H1 (cell line): ENCODE data around the gene GPR18. TPM values are rescaled to one million over a fixed set of nuclear protein-coding genes. Genes with fewer than 3 reads are reported as not detected.
A peak's percentile ranks its signal among the peaks of the same experiment; 100 is the strongest.

Experiments
- CTCF ChIA-PET: fragments of 300-600 bp; sonication (Branson Sonifier 250); formaldehyde crosslinking; loops from one replicate; lab custom pipeline; 2021; ENCODE audit not compliant: partially characterized antibody; lab: Charles Lee
- POLR2A ChIA-PET: fragments of 300-600 bp; sonication (Branson Sonifier 250); formaldehyde crosslinking; loops from one replicate; lab custom pipeline; 2021; ENCODE audit warnings: inconsistent platforms; ENCODE audit not compliant: partially characterized antibody; lab: Charles Lee
- DNase-seq, 2 experiments: peaks; one replicate each; pipeline versions ENCODE4 v3.0.0 to v3.0.0-alpha.2; 2010 to 2022; ENCODE audit warnings: low spot score in 2 of 2, low read depth in 1 of 2, mixed read lengths in 1 of 2
- FAIRE-seq: peaks from 2 replicates; lab custom pipeline; 2011; peaks lifted over from hg19 to GRCh38; lab: Jason Lieb, UNC
- H2AFZ ChIP-seq: 2 replicates; pipeline ENCODE4 v1.8.1; 2012; ENCODE audit warnings: low read length, inconsistent platforms
- H2AK5ac ChIP-seq: 2 replicates; pipeline ENCODE4 v1.6.1; 2013; ENCODE audit warnings: low read depth, low read length
- H2BK120ac ChIP-seq: replicated peaks from 2 replicates; pipeline ENCODE3; 2013; ENCODE audit warnings: low read depth, low read length, inconsistent platforms
- H2BK12ac ChIP-seq: 2 replicates; pipeline ENCODE4 v1.6.1; 2013; ENCODE audit warnings: low read depth, low read length
- H2BK15ac ChIP-seq: 2 replicates; pipeline ENCODE4 v1.6.1; 2013; ENCODE audit warnings: low read length
- H2BK20ac ChIP-seq: 2 replicates; pipeline ENCODE4 v1.6.1; 2013; ENCODE audit warnings: low read length
- H2BK5ac ChIP-seq: 2 replicates; pipeline ENCODE4 v1.6.1; 2013; ENCODE audit warnings: low read depth, low read length
- H3K14ac ChIP-seq: 2 replicates; pipeline ENCODE4 v1.6.1; 2013; ENCODE audit warnings: inconsistent platforms; ENCODE audit not compliant: insufficient read length
- H3K18ac ChIP-seq: 2 replicates; pipeline ENCODE4 v1.6.1; 2013; ENCODE audit warnings: low read length; ENCODE audit errors: extremely low read depth
- H3K23ac ChIP-seq: 2 replicates; pipeline ENCODE4 v1.6.1; 2013; ENCODE audit warnings: inconsistent platforms; ENCODE audit not compliant: insufficient read length
- H3K23me2 ChIP-seq: 2 replicates; pipeline ENCODE4 v1.6.1; 2013; ENCODE audit warnings: low read depth, low read length
- H3K27ac ChIP-seq: 2 replicates; pipeline ENCODE4 v1.6.1; 2011; ENCODE audit warnings: low read depth, low read length, inconsistent platforms
- H3K27me3 ChIP-seq, 4 experiments: replicated peaks in 1 of 4; 1 replicate in 1 of 4; 2 replicates in 3 of 4; pipeline versions ENCODE4 v1.6.1 to v1.8.1; 2011 to 2013; ENCODE audit warnings: low read length in 3 of 4, mild to moderate bottlenecking in 3 of 4, inconsistent platforms in 2 of 4, mixed read lengths in 2 of 4, moderate library complexity in 1 of 4; ENCODE audit not compliant: control insufficient read depth in 3 of 4, insufficient read depth in 3 of 4; ENCODE audit errors: extremely low read depth in 1 of 4
- H3K36me3 ChIP-seq, 4 experiments: 2 replicates each; pipeline versions ENCODE4 v1.6.1 to v1.8.1; 2011 to 2013; ENCODE audit warnings: mild to moderate bottlenecking in 4 of 4, low read length in 3 of 4, moderate library complexity in 2 of 4, control low read depth in 1 of 4, inconsistent platforms in 1 of 4; ENCODE audit not compliant: insufficient read depth in 4 of 4, control insufficient read depth in 2 of 4
- H3K4ac ChIP-seq: replicated peaks from 2 replicates; pipeline ENCODE3; 2013; ENCODE audit warnings: low read length, low read depth, mixed read lengths, inconsistent platforms; ENCODE audit not compliant: insufficient read length
- H3K4me1 ChIP-seq, 4 experiments: replicated peaks in 1 of 4; 1 replicate in 1 of 4; 2 replicates in 3 of 4; pipeline versions ENCODE4 v1.6.1 to v1.8.1; 2011 to 2013; ENCODE audit warnings: low read length in 3 of 4, inconsistent platforms in 2 of 4, mixed read lengths in 1 of 4; ENCODE audit not compliant: insufficient read depth in 4 of 4, control insufficient read depth in 3 of 4
- H3K4me2 ChIP-seq, 2 experiments: 2 replicates each; pipeline versions ENCODE4 v1.6.1 to v1.8.1; 2011 to 2013; ENCODE audit warnings: low read depth in 2 of 2, low read length in 2 of 2, control low read depth in 1 of 2, inconsistent platforms in 1 of 2, mild to moderate bottlenecking in 1 of 2; ENCODE audit not compliant: insufficient read depth in 1 of 2
- H3K4me3 ChIP-seq, 4 experiments: fragments of 200-600, 300-600 bp in 1 of 4; sonication (generic), shearing (Covaris generic), sonication (Bioruptor Twin) in 1 of 4; 2 replicates each; pipeline versions ENCODE4 v1.5.1 to v1.8.1; 2011 to 2016; ENCODE audit warnings: low read length in 4 of 4, low read depth in 3 of 4, control low read depth in 2 of 4, inconsistent platforms in 2 of 4, mild to moderate bottlenecking in 2 of 4, mixed read lengths in 1 of 4, moderate library complexity in 1 of 4; ENCODE audit not compliant: insufficient read depth in 2 of 4; ENCODE audit errors: extremely low read depth in 1 of 4
- H3K56ac ChIP-seq: replicated peaks from 2 replicates; pipeline ENCODE3; 2013; ENCODE audit warnings: low read depth, mild to moderate bottlenecking, mixed read lengths, low read length, inconsistent platforms; ENCODE audit not compliant: insufficient read length
- H3K79me1 ChIP-seq: 2 replicates; pipeline ENCODE4 v1.6.1; 2013; ENCODE audit warnings: low read depth, low read length, control low read depth
- H3K79me2 ChIP-seq, 2 experiments: 2 replicates each; pipeline versions ENCODE4 v1.6.1 to v1.8.1; 2012 to 2013; ENCODE audit warnings: low read length in 2 of 2, mild to moderate bottlenecking in 2 of 2, inconsistent platforms in 1 of 2; ENCODE audit not compliant: insufficient read depth in 2 of 2, control insufficient read depth in 1 of 2
- H3K9ac ChIP-seq, 4 experiments: replicated peaks in 1 of 4; 1 replicate in 1 of 4; 2 replicates in 3 of 4; pipeline versions ENCODE4 v1.6.1 to v1.8.1; 2011 to 2013; ENCODE audit warnings: low read depth in 3 of 4, low read length in 3 of 4, control low read depth in 2 of 4, mild to moderate bottlenecking in 2 of 4, moderate library complexity in 2 of 4, inconsistent platforms in 1 of 4; ENCODE audit errors: extremely low read depth in 1 of 4
- H3K9me3 ChIP-seq, 2 experiments: 2 replicates each; pipeline versions ENCODE4 v1.6.1 to v1.8.1; 2012 to 2013; ENCODE audit warnings: mild to moderate bottlenecking in 2 of 2, moderate library complexity in 2 of 2, control low read depth in 1 of 2, inconsistent platforms in 1 of 2, low read depth in 1 of 2, low read length in 1 of 2, mixed read lengths in 1 of 2; ENCODE audit not compliant: insufficient read depth in 2 of 2
- H4K20me1 ChIP-seq, 2 experiments: replicated peaks in 1 of 2; 2 replicates each; pipeline versions ENCODE3 to v1.8.1; 2011 to 2013; ENCODE audit warnings: inconsistent platforms in 2 of 2, low read length in 2 of 2, mild to moderate bottlenecking in 1 of 2; ENCODE audit not compliant: insufficient read depth in 2 of 2, control insufficient read depth in 1 of 2
- H4K5ac ChIP-seq: 2 replicates; pipeline ENCODE4 v1.6.1; 2013; ENCODE audit warnings: low read length, low read depth, mixed read lengths, inconsistent platforms; ENCODE audit not compliant: insufficient read length
- H4K8ac ChIP-seq: 2 replicates; pipeline ENCODE4 v1.8.0; 2013; ENCODE audit warnings: mild to moderate bottlenecking, moderate library complexity, low read length, inconsistent platforms; ENCODE audit not compliant: insufficient read depth; ENCODE audit errors: extremely low read depth
- H4K91ac ChIP-seq: replicated peaks from 2 replicates; pipeline ENCODE3; 2013; ENCODE audit warnings: low read length, mixed read lengths, inconsistent platforms; ENCODE audit not compliant: insufficient read length
- NANOG ChIP-seq: IDR thresholded peaks from 2 replicates; pipeline ENCODE4 v1.6.1; 2011; ENCODE audit warnings: low read length, low read depth, mild to moderate bottlenecking, inconsistent platforms; ENCODE audit not compliant: insufficient read depth, poor library complexity, severe bottlenecking
- TAF7 ChIP-seq: optimal IDR thresholded peaks from 2 replicates; pipeline ENCODE3; 2011; ENCODE audit warnings: low read depth, mild to moderate bottlenecking, inconsistent platforms, low read length, moderate library complexity, borderline replicate concordance
- WGBS, 2 experiments: shearing (Covaris generic) in 1 of 2; methylation state at CpG; one replicate each; pipeline versions ENCODE4 v1.1.6 to v1.1.7; 2013 to 2015; ENCODE audit warnings: low lambda C conversion rate in 2 of 2, mixed read lengths in 2 of 2, inconsistent platforms in 1 of 2, low coverage in 1 of 2, missing lambda C conversion rate in 1 of 2; ENCODE audit not compliant: insufficient replicate concordance in 2 of 2, insufficient coverage in 1 of 2, insufficient read length in 1 of 2; ENCODE audit errors: extremely low coverage in 1 of 2, missing lambda C conversion rate in 1 of 2; 5-methylcytosine and 5-hydroxymethylcytosine counted together
- polyA plus RNA-seq, 7 experiments: library from polyadenylated mRNA; depleted of rRNA in 3 of 7; stranded (reverse) in 5 of 7; unstranded in 2 of 7; fragments of >200 nt in 5 of 7; fragments of 200-250 nt in 2 of 7; gene quantifications; 1 replicate in 5 of 7; 2 replicates in 1 of 7; 4 replicates in 1 of 7; pipeline versions ENCODE4 v1.2.1 to v1.2.3, GENCODE V29; 2011 to 2013; ENCODE audit warnings: missing spikeins in 2 of 7, mixed read lengths in 2 of 7
- total RNA-seq: library from RNA; stranded (reverse); fragmentation: NEBNext Ultra II Directional; extraction: Animal tissue kit (Norgen Biotek cat#: 25700); gene quantifications from 2 replicates; pipeline ENCODE4 v1.2.1, GENCODE V29; 2021

GPR18 gene
- total and polyA plus RNA-seq, 2 of the 8 experiments (the other 6 are each of a cell fraction or from before 2014, with no cell fraction given): not detected

GRCh38 chr13:99217461-99218110, 40.6 kb downstream of the GPR18 start:
- no peaks in the 10 kb centered on the region for H3K9me3 ChIP-seq
- no peak overlapping the region for H2BK120ac ChIP-seq
- DNase-seq: peak in 1 of 2 experiments; percentile 45
- FAIRE-seq: no peak
- H4K8ac ChIP-seq: no peak overlapping the region
- no peak overlapping the region for H3K56ac ChIP-seq
- no peaks in the 10 kb centered on the region for H3K27me3 ChIP-seq
- no peak overlapping the region for H2BK5ac ChIP-seq
- H3K23ac ChIP-seq: no peak overlapping the region
- H3K36me3 ChIP-seq: no peaks in the 10 kb centered on the region
- H3K4me1 ChIP-seq: peaks cover 4 to 12% (median 11%) of the 10 kb centered on the region in 4 experiments; a peak in 6 of 7 replicates
- H3K79me2 ChIP-seq: peaks cover 20 to 98% of the 10 kb centered on the region in 2 experiments
- no peak overlapping the region for H3K27ac ChIP-seq
- H3K14ac ChIP-seq: no peak overlapping the region
- ChIA-PET POLR2A (interaction anchor here (2.1 to 3.0 kb wide), 2 partner anchors 12 to 17 kb away, joined by 5 to 19 read pairs; partner anchors contain the start of gene UBAC2), CTCF (interaction anchor here (0.6 to 2.2 kb wide), 5 partner anchors 10 to 232 kb away, joined by 3 to 6 read pairs (median 4); no protein-coding TSS in a partner anchor)
- H4K20me1 ChIP-seq: peaks cover 3 to 4% of the 10 kb centered on the region in 2 experiments
- WGBS, 2 experiments: 88% methylated on average over 20 of the region's 20 CpGs; no CpG with 5 or more reads in 1 of the 2 experiments
- no peak overlapping the region for H4K5ac ChIP-seq
- no peak overlapping the region; a peak in 1 of 7 replicates for H3K9ac ChIP-seq
- H3K4ac ChIP-seq: no peak overlapping the region
- H3K4me2 ChIP-seq: no peak overlapping the region
- H2BK20ac ChIP-seq: no peak overlapping the region
- peaks cover 15% of the 10 kb centered on the region for H3K79me1 ChIP-seq
- no peak overlapping the region for H2AK5ac ChIP-seq
- no peak overlapping the region for H2AFZ ChIP-seq
- H4K91ac ChIP-seq: no peak overlapping the region
- no peak for TF ChIP-seq NANOG
- no peak for TF ChIP-seq TAF7
- H3K23me2 ChIP-seq: no peaks in the 10 kb centered on the region
- no peak overlapping the region for H2BK12ac ChIP-seq
- no peak overlapping the region for H2BK15ac ChIP-seq
- no peak overlapping the region for H3K18ac ChIP-seq
- no peak overlapping the region for H3K4me3 ChIP-seq
